ENCODE data around the gene TSC22D1. TPM values are rescaled to one million over a fixed set of nuclear protein-coding genes. Genes with fewer than 3 reads are reported as not detected.

The TSC22D1 gene
- total and polyA plus RNA-seq, 2 of the 4 experiments (the other 2 are of a cell fraction): 30.8 to 42.2 TPM

- H3K23ac ChIP-seq (ENCODE audit: low read depth, low read length): no peak overlapping the region
- TF ChIP-seq MXI1 (IDR thresholded peaks at IDR 0.05; ENCODE audit: borderline replicate concordance, low read depth, low read length): no peak
- no peak for TF ChIP-seq RAD21 (IDR thresholded peaks at IDR 0.05; ENCODE audit: low read length)
- no peak for TF ChIP-seq FOS (IDR thresholded peaks at IDR 0.05; ENCODE audit: low read depth, low read length)
- no peak for TF ChIP-seq CHD1 (IDR thresholded peaks at IDR 0.05; ENCODE audit: low read depth, low read length)
- TF ChIP-seq ELK1 (IDR thresholded peaks at IDR 0.05; ENCODE audit: borderline replicate concordance, low read depth, low read length): no peak
- no peak for TF ChIP-seq MAFK (IDR thresholded peaks at IDR 0.05; ENCODE audit: low read depth, low read length)
- dilution Hi-C loops (cut with HindIII; ENCODE audit: low sequenced_read_pairs, unreplicated experiment): no loop called here
- in situ Hi-C loops (cut with MboI; ENCODE audit: low sequenced_read_pairs): no loop called here
- H2AK9ac ChIP-seq (replicated peaks; ENCODE audit: low read depth, low read length, poor library complexity): no peak overlapping the region
- no peak overlapping the region for H2BK20ac ChIP-seq (ENCODE audit: low read depth, low read length)
- H3K79me1 ChIP-seq (ENCODE audit: low read depth in 1 of 2, low read length in 2 of 2): no peaks in the 10 kb centered on the region
- H3K9me3 ChIP-seq (ENCODE audit: control insufficient read depth, insufficient read depth, low read length): no peaks in the 10 kb centered on the region
- no peak overlapping the region for H2AFZ ChIP-seq (replicated peaks; ENCODE audit: low read length, poor library complexity)
- H3K14ac ChIP-seq (replicated peaks; ENCODE audit: low read depth, low read length): no peak overlapping the region
- POLR2A ChIA-PET (ENCODE audit: unreplicated experiment): no interaction called here
- H2BK120ac ChIP-seq (ENCODE audit: low read depth, low read length): no peak overlapping the region
- H3K4me3 ChIP-seq (ENCODE audit: insufficient read depth, low read depth, low read length): no peak overlapping the region
- no peak overlapping the region for H3K18ac ChIP-seq (ENCODE audit: low read depth, low read length)
- no peaks in the 10 kb centered on the region for H3K4me1 ChIP-seq (ENCODE audit: control insufficient read depth, insufficient read depth, low read length)
- WGBS, 2 experiments (ENCODE audit: extremely low coverage in 2 of 2, insufficient read length in 1 of 2): 0% methylated on average over 2 of the region's 7 CpGs; no CpG with 5 or more reads in 1 of the 2 experiments
- no peak overlapping the region for H3K27ac ChIP-seq (ENCODE audit: insufficient read depth, low read length)
- H4K20me1 ChIP-seq (ENCODE audit: insufficient read depth, low read length): no peaks in the 10 kb centered on the region
- BruUV-seq (replicated peaks): no TSS peak
- H3K9ac ChIP-seq (ENCODE audit: low read depth, low read length): no peak overlapping the region
- CTCF ChIA-PET: no interaction called here
- intact Hi-C loops (cut with micrococcal nuclease): no loop called here
- H4K5ac ChIP-seq (ENCODE audit: low read depth, low read length): no peak overlapping the region
- no peak overlapping the region for H3K4ac ChIP-seq (ENCODE audit: low read depth, low read length)
- no peak overlapping the region for H2BK15ac ChIP-seq (ENCODE audit: low read depth, low read length)
- no peak overlapping the region for H3K56ac ChIP-seq (ENCODE audit: extremely low read depth, insufficient read depth, low read length)
- H3K27me3 ChIP-seq (ENCODE audit: control insufficient read depth, insufficient read depth, low read length): no peaks in the 10 kb centered on the region
- no peak for ATAC-seq (ENCODE audit: low read depth)
- no peak overlapping the region for H3K4me2 ChIP-seq (ENCODE audit: low read depth, low read length)
- no peaks in the 10 kb centered on the region for H3K36me3 ChIP-seq (ENCODE audit: control insufficient read depth, insufficient read depth, low read length)
- no peak overlapping the region for H4K8ac ChIP-seq (ENCODE audit: low read depth in 2 of 2, low read length in 2 of 2)
- H2AK5ac ChIP-seq (ENCODE audit: low read depth, low read length): no peak overlapping the region
- H4K91ac ChIP-seq (ENCODE audit: insufficient read depth, low read depth, low read length): no peak overlapping the region
- no peaks in the 10 kb centered on the region; the same call in 1 of the 2 replicates for H3K9me1 ChIP-seq (ENCODE audit: insufficient read depth, low read length)
- no peak overlapping the region for H2BK5ac ChIP-seq (ENCODE audit: low read depth, low read length, poor library complexity, severe bottlenecking)
- DNase-seq: no peak
Measured at GRCh38 chr13:44386913-44387556, 189.1 kb downstream of the TSC22D1 start.

All from IMR-90 (cell line).